ENCODE results near the gene CLIC5. TPM values are rescaled to one million over a fixed set of nuclear protein-coding genes. Genes with fewer than 3 reads are reported as not detected.

CLIC5 gene
- total and polyA plus RNA-seq, 2 of the 8 experiments (the other 6 are each of a cell fraction or from before 2014, with no cell fraction given), result 0.12 to 0.15 TPM

- no peak overlapping the region for H4K91ac ChIP-seq (replicated peaks; ENCODE audit: insufficient read length, low read length)
- 91% methylated on average over 1 of the region's 1 CpG; no CpG with 5 or more reads in 1 of the 2 experiments for WGBS, 2 experiments (ENCODE audit: extremely low coverage in 1 of 2, insufficient coverage in 1 of 2, insufficient read length in 1 of 2, insufficient replicate concordance in 2 of 2, low coverage in 1 of 2, low lambda C conversion rate in 2 of 2, missing lambda C conversion rate in 1 of 2)
- TF ChIP-seq CBX5 (IDR thresholded peaks at IDR 0.05; ENCODE audit: low read depth, low read length), result no peak
- TF ChIP-seq PHF8 (conservative IDR thresholded peaks at IDR 0.05; ENCODE audit: low read depth, low read length), result no peak
- TF ChIP-seq USF2 (IDR thresholded peaks at IDR 0.05; ENCODE audit: low read length), result no peak
- no peak for TF ChIP-seq TBP (IDR thresholded peaks at IDR 0.05; ENCODE audit: low read depth, low read length)
- no peak for TF ChIP-seq HDAC2 (IDR thresholded peaks at IDR 0.05; ENCODE audit: borderline replicate concordance in 1 of 2, low read depth in 2 of 2, low read length in 2 of 2)
- no peak for TF ChIP-seq HDAC6 (IDR thresholded peaks at IDR 0.05; ENCODE audit: low read depth, low read length)
- no peak for TF ChIP-seq BRCA1 (IDR thresholded peaks at IDR 0.05; ENCODE audit: low read depth, low read length)
- TF ChIP-seq CEBPB (IDR thresholded peaks at IDR 0.05; ENCODE audit: low read depth, low read length), result no peak
- no peak for TF ChIP-seq POLR2AphosphoS5 (IDR thresholded peaks at IDR 0.05; ENCODE audit: low read depth, low read length)
- no peak for TF ChIP-seq SIN3A (conservative IDR thresholded peaks at IDR 0.05 in 1 of 2, IDR thresholded peaks at IDR 0.05 in 1 of 2; ENCODE audit: low read depth in 1 of 2, low read length in 2 of 2)
- no peak for TF ChIP-seq EZH2 (IDR thresholded peaks at IDR 0.05; ENCODE audit: low read depth, low read length, severe bottlenecking)
- no peak for TF ChIP-seq POLR2A (IDR thresholded peaks at IDR 0.05; ENCODE audit: control extremely low read depth in 1 of 2, low read depth in 2 of 2, low read length in 2 of 2)
- TF ChIP-seq KDM4A (IDR thresholded peaks at IDR 0.05; ENCODE audit: low read depth, low read length, severe bottlenecking), result no peak
- no peak for TF ChIP-seq NRF1 (IDR thresholded peaks at IDR 0.05; ENCODE audit: low read depth, low read length)
Observed at GRCh38 chr6:45965792-45966191, 49.9 kb downstream of the CLIC5 start.

More at GRCh38 chr6:45965792-45966191, 49.9 kb downstream of the CLIC5 start:
- no peak overlapping the region for H2BK20ac ChIP-seq (ENCODE audit: low read length)
- no peaks in the 10 kb centered on the region for H4K20me1 ChIP-seq (replicated peaks in 1 of 2; ENCODE audit: control insufficient read depth in 1 of 2, insufficient read depth in 2 of 2, low read length in 2 of 2)
- H3K79me2 ChIP-seq (ENCODE audit: control insufficient read depth in 1 of 2, insufficient read depth in 2 of 2, low read length in 2 of 2), result no peaks in the 10 kb centered on the region
- no peak overlapping the region for H3K4me3 ChIP-seq (ENCODE audit: extremely low read depth in 1 of 4, insufficient read depth in 2 of 4, low read depth in 3 of 4, low read length in 4 of 4)
- H3K23ac ChIP-seq (ENCODE audit: insufficient read length), result no peak overlapping the region
- H2BK5ac ChIP-seq (ENCODE audit: low read depth, low read length), result no peak overlapping the region
- FAIRE-seq, result no peak
- peaks cover 0 to 3% (median 0%) of the 10 kb centered on the region in 4 experiments; a peak in 2 of 7 replicates for H3K4me1 ChIP-seq (replicated peaks in 1 of 4; ENCODE audit: control insufficient read depth in 3 of 4, insufficient read depth in 4 of 4, low read length in 3 of 4)
- no peak overlapping the region for H3K18ac ChIP-seq (ENCODE audit: extremely low read depth, low read length)
- no peak overlapping the region for H2BK120ac ChIP-seq (replicated peaks; ENCODE audit: low read depth, low read length)
- H4K5ac ChIP-seq (ENCODE audit: insufficient read length, low read depth, low read length), result no peak overlapping the region
- peaks cover 0 to 6% of the 10 kb centered on the region in 2 experiments; a peak in 1 of 4 replicates for H3K9me3 ChIP-seq (ENCODE audit: insufficient read depth in 2 of 2, low read depth in 1 of 2, low read length in 1 of 2)
- H3K79me1 ChIP-seq (ENCODE audit: low read depth, low read length), result no peaks in the 10 kb centered on the region
- H4K8ac ChIP-seq (ENCODE audit: extremely low read depth, insufficient read depth, low read length), result no peak overlapping the region
- no peak overlapping the region for H3K56ac ChIP-seq (replicated peaks; ENCODE audit: insufficient read length, low read depth, low read length)
- H3K4ac ChIP-seq (replicated peaks; ENCODE audit: insufficient read length, low read depth, low read length), result no peak overlapping the region
- ChIA-PET CTCF (ENCODE audit: partially characterized antibody) (interaction anchor here (1.0 to 2.1 kb wide), 5 partner anchors 10 to 43 kb away, joined by 3 to 7 read pairs (median 4); no protein-coding TSS in a partner anchor), POLR2A (ENCODE audit: partially characterized antibody) (no interaction called here)
- H3K27ac ChIP-seq (ENCODE audit: low read depth, low read length), result no peak overlapping the region
- H3K14ac ChIP-seq (ENCODE audit: insufficient read length), result no peak overlapping the region
- H3K23me2 ChIP-seq (ENCODE audit: low read depth, low read length), result no peaks in the 10 kb centered on the region
- H2AFZ ChIP-seq (ENCODE audit: low read length), result no peak overlapping the region
- H2BK12ac ChIP-seq (ENCODE audit: low read depth, low read length), result no peak overlapping the region
- no peak for DNase-seq (ENCODE audit: low read depth in 1 of 2, low spot score in 2 of 2)
- H3K27me3 ChIP-seq (replicated peaks in 1 of 4; ENCODE audit: control insufficient read depth in 3 of 4, extremely low read depth in 1 of 4, insufficient read depth in 3 of 4, low read length in 3 of 4), result no peaks in the 10 kb centered on the region; a peak in 1 of 7 replicates
- no peak overlapping the region for H2BK15ac ChIP-seq (ENCODE audit: low read length)
- H3K9ac ChIP-seq (replicated peaks in 1 of 4; ENCODE audit: extremely low read depth in 1 of 4, low read depth in 3 of 4, low read length in 3 of 4), result no peak overlapping the region
- H2AK5ac ChIP-seq (ENCODE audit: low read depth, low read length), result no peak overlapping the region
- H3K36me3 ChIP-seq (ENCODE audit: control insufficient read depth in 2 of 4, insufficient read depth in 4 of 4, low read length in 3 of 4), result no peaks in the 10 kb centered on the region
- no peak overlapping the region for H3K4me2 ChIP-seq (ENCODE audit: insufficient read depth in 1 of 2, low read depth in 2 of 2, low read length in 2 of 2)

Measured in H1 (cell line).